Keratinocyte (primary cell): ENCODE data around the gene NET1. TPM values are rescaled to one million over a fixed set of nuclear protein-coding genes. Genes with fewer than 3 reads are reported as not detected.

Experiments used
- DNase-seq: peaks from one replicate; pipeline ENCODE4 v3.0.0-alpha.2; 2011; ENCODE audit warnings: low read depth, missing footprints, low spot score
- FAIRE-seq: peaks from 2 replicates; lab custom pipeline; 2011; peaks lifted over from hg19 to GRCh38; lab: Jason Lieb, UNC
- H2AFZ ChIP-seq: 2 replicates; pipeline ENCODE4 v1.6.0; 2012; ENCODE audit warnings: low read length, control low read depth, inconsistent platforms; ENCODE audit not compliant: control insufficient read depth
- H3K27ac ChIP-seq: 2 replicates; pipeline ENCODE4 v1.5.1; 2011; ENCODE audit warnings: low read length; ENCODE audit not compliant: control insufficient read depth, insufficient read depth
- H3K27me3 ChIP-seq: 3 replicates; pipeline ENCODE4 v1.6.0; 2011; ENCODE audit warnings: low read length; ENCODE audit not compliant: control insufficient read depth, insufficient read depth; ENCODE audit errors: extremely low read depth
- H3K36me3 ChIP-seq, 2 experiments: 2 replicates in 1 of 2; 3 replicates in 1 of 2; pipeline ENCODE4 v1.5.1; 2011; ENCODE audit warnings: low read length in 2 of 2, mild to moderate bottlenecking in 1 of 2; ENCODE audit not compliant: control insufficient read depth in 2 of 2, insufficient read depth in 2 of 2; ENCODE audit errors: extremely low read depth in 1 of 2
- H3K4me1 ChIP-seq: 3 replicates; pipeline ENCODE4 v1.5.1; 2011; ENCODE audit warnings: low read length; ENCODE audit not compliant: control insufficient read depth, insufficient read depth; ENCODE audit errors: extremely low read depth
- H3K4me2 ChIP-seq: 3 replicates; pipeline ENCODE4 v1.6.0; 2011; ENCODE audit warnings: low read depth, low read length; ENCODE audit not compliant: control insufficient read depth, insufficient read depth; ENCODE audit errors: extremely low read depth
- H3K4me3 ChIP-seq, 3 experiments: fragments of 200-600 bp in 1 of 3; sonication (generic) in 1 of 3; 2 replicates in 2 of 3; 3 replicates in 1 of 3; pipeline ENCODE4 v1.5.1; 2011 to 2016; ENCODE audit warnings: low read length in 3 of 3, mild to moderate bottlenecking in 3 of 3, control low read depth in 2 of 3, inconsistent platforms in 1 of 3, low read depth in 1 of 3, mixed read lengths in 1 of 3, mixed run types in 1 of 3, moderate library complexity in 1 of 3; ENCODE audit not compliant: control insufficient read depth in 2 of 3, insufficient read depth in 2 of 3; ENCODE audit errors: extremely low read depth in 1 of 3
- H3K79me2 ChIP-seq: 2 replicates; pipeline ENCODE4 v1.6.0; 2012; ENCODE audit warnings: low read length; ENCODE audit not compliant: control insufficient read depth, insufficient read depth
- H3K9ac ChIP-seq: 3 replicates; pipeline ENCODE4 v1.6.0; 2011; ENCODE audit warnings: low read length; ENCODE audit not compliant: control insufficient read depth, insufficient read depth; ENCODE audit errors: extremely low read depth
- H3K9me1 ChIP-seq: 3 replicates; pipeline ENCODE4 v1.6.0; 2011; ENCODE audit warnings: low read length; ENCODE audit not compliant: control insufficient read depth, insufficient read depth; ENCODE audit errors: extremely low read depth
- H3K9me3 ChIP-seq: 2 replicates; pipeline ENCODE4 v1.5.1; 2012; ENCODE audit warnings: low read depth, low read length; ENCODE audit not compliant: control insufficient read depth
- H4K20me1 ChIP-seq: 3 replicates; pipeline ENCODE4 v1.6.0; 2011; ENCODE audit warnings: low read length; ENCODE audit not compliant: control insufficient read depth, insufficient read depth; ENCODE audit errors: extremely low read depth
- EZH2 ChIP-seq: IDR thresholded peaks from one replicate; pipeline ENCODE4 v1.6.1; 2012; ENCODE audit warnings: inconsistent platforms, mild to moderate bottlenecking, low read length, moderate library complexity
- dilution Hi-C: fragments of 300-500 bp; cut with MboI; formaldehyde crosslinking; loops from one replicate; pipeline ENCODE4 v1.7.0; 2020; ENCODE audit warnings: low sequenced_read_pairs; ENCODE audit not compliant: extremely low pct_ligation_motif_present
- polyA plus RNA-seq, 5 experiments: library from polyadenylated mRNA; depleted of rRNA in 3 of 5; stranded (reverse) in 3 of 5; stranded (forward) in 1 of 5; unstranded in 1 of 5; fragments of >200 nt; gene quantifications; 1 replicate in 1 of 5; 2 replicates in 3 of 5; 3 replicates in 1 of 5; pipeline versions ENCODE4 v1.2.1 to v1.2.3, GENCODE V29; 2011 to 2012; ENCODE audit warnings: missing spikeins in 2 of 5, low read depth in 1 of 5, low replicate concordance in 1 of 5
- TF ChIP-seq, protein P1 (sequence below), 3 experiments: IDR thresholded peaks in 1 of 3; conservative IDR thresholded peaks in 1 of 3; optimal IDR thresholded peaks in 1 of 3; 2 replicates in 2 of 3; 3 replicates in 1 of 3; pipeline versions ENCODE3 to v1.5.1; 2011; ENCODE audit warnings: low read length in 3 of 3, mild to moderate bottlenecking in 3 of 3, moderate library complexity in 2 of 3, control low read depth in 1 of 3, inconsistent platforms in 1 of 3; ENCODE audit not compliant: insufficient read depth in 2 of 3; ENCODE audit errors: extremely low read depth in 1 of 3

The NET1 gene
- polyA plus RNA-seq, 1 donor (not counting 4 experiments of a cell fraction or from before 2014, with no cell fraction given) = 214 TPM

DNA sequence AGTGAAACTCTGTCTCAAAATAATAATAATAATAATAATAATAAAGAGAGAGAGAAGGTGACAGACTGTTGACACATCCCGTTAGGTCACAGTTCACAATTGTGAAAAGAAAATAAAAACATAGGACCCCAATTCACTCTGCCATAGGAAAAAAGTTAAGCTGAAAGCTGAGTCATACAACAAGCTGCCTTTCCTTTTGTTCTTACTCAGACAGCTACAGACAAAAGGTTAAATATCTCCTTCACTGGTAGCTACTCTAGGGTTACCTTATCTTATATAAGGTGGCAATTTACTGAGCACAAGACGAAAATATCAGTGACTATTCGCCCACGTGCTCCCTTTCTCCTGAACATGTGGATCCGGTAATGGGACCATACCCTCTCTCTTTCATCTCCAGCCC lies 25.2 kb upstream of the NET1 start:
- DNase-seq (no peak), FAIRE-seq (no peak)
- Histone ChIP-seq H3K9ac (no peak overlapping the region), H3K4me3 (no peak overlapping the region), H3K27me3 (peaks cover 3% of the 10 kb centered on the region), H3K4me2 (no peak overlapping the region), H3K9me3 (no peaks in the 10 kb centered on the region), H3K36me3 (no peaks in the 10 kb centered on the region), H3K4me1 (no peaks in the 10 kb centered on the region), H4K20me1 (no peaks in the 10 kb centered on the region), H2AFZ (no peak overlapping the region), H3K27ac (no peak overlapping the region), H3K79me2 (no peaks in the 10 kb centered on the region), H3K9me1 (no peaks in the 10 kb centered on the region)
- dilution Hi-C loops = no loop called here
- no peak for TF ChIP-seq EZH2
- TF ChIP-seq, protein P1, sequence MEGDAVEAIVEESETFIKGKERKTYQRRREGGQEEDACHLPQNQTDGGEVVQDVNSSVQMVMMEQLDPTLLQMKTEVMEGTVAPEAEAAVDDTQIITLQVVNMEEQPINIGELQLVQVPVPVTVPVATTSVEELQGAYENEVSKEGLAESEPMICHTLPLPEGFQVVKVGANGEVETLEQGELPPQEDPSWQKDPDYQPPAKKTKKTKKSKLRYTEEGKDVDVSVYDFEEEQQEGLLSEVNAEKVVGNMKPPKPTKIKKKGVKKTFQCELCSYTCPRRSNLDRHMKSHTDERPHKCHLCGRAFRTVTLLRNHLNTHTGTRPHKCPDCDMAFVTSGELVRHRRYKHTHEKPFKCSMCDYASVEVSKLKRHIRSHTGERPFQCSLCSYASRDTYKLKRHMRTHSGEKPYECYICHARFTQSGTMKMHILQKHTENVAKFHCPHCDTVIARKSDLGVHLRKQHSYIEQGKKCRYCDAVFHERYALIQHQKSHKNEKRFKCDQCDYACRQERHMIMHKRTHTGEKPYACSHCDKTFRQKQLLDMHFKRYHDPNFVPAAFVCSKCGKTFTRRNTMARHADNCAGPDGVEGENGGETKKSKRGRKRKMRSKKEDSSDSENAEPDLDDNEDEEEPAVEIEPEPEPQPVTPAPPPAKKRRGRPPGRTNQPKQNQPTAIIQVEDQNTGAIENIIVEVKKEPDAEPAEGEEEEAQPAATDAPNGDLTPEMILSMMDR (optimal IDR thresholded peaks at IDR 0.05 in 1 of 3, IDR thresholded peaks at IDR 0.05 in 1 of 3, conservative IDR thresholded peaks at IDR 0.05 in 1 of 3; ENCODE audit: extremely low read depth in 1 of 3, insufficient read depth in 2 of 3, low read length in 3 of 3) = no peak

DNA sequence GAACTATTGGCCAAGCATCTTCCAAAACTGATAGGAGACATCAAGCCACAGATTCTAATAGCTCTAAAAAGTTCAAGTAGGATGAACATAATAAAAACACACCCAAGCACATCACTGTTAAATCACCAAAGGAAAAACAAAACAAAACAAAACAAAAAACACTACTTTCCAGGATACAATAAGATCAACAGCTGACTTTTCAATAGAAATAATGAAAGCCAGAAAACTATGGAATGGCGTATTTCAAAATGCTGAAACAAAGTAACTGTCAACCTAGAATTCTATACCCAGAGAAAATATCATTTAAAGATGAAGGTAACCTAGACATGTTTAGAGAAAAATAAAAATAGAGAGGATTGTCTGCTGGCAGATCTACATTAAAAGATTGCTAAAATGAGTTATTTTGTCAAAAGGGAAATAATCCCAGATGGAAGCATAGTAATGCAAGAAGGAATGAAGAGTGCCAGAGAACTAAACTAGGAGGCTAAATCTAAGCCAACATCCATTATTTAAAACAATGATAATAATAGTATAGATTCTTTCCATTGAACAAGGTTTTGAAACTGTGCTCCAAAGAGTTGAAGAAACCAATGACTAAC lies 21.7 kb upstream of the NET1 start:
- H3K27me3 ChIP-seq = no peaks in the 10 kb centered on the region
- H3K4me3 ChIP-seq = no peak overlapping the region
- H3K79me2 ChIP-seq = no peaks in the 10 kb centered on the region
- TF ChIP-seq EZH2 = no peak
- TF ChIP-seq, protein P1 (optimal IDR thresholded peaks at IDR 0.05 in 1 of 3, IDR thresholded peaks at IDR 0.05 in 1 of 3, conservative IDR thresholded peaks at IDR 0.05 in 1 of 3; ENCODE audit: extremely low read depth in 1 of 3, insufficient read depth in 2 of 3, low read length in 3 of 3) = no peak
- no peak overlapping the region for H3K27ac ChIP-seq
- H3K4me1 ChIP-seq = no peaks in the 10 kb centered on the region
- dilution Hi-C loops = no loop called here
- H4K20me1 ChIP-seq = no peaks in the 10 kb centered on the region
- FAIRE-seq (no peak), DNase-seq (no peak)
- no peaks in the 10 kb centered on the region for H3K9me3 ChIP-seq
- no peaks in the 10 kb centered on the region for H3K36me3 ChIP-seq
- no peak overlapping the region for H3K9ac ChIP-seq
- no peak overlapping the region for H3K4me2 ChIP-seq
- H3K9me1 ChIP-seq = no peaks in the 10 kb centered on the region
- no peak overlapping the region for H2AFZ ChIP-seq
